GM21576 (cell line): ENCODE data around the gene ZNF746.
"Not testable (repeated sequence)": the region's sequence is repeated elsewhere in the genome, so short reads cannot be mapped to it uniquely, and the experiment has no call there.

Experiments used
- ATAC-seq: cut with Tn5 transposase; IDR thresholded peaks from one replicate; pipeline ENCODE4 v1.9.1; 2021; ENCODE audit warnings: mild to moderate bottlenecking, moderate library complexity; ENCODE audit not compliant: unreplicated experiment

Gene ZNF746

DNA sequence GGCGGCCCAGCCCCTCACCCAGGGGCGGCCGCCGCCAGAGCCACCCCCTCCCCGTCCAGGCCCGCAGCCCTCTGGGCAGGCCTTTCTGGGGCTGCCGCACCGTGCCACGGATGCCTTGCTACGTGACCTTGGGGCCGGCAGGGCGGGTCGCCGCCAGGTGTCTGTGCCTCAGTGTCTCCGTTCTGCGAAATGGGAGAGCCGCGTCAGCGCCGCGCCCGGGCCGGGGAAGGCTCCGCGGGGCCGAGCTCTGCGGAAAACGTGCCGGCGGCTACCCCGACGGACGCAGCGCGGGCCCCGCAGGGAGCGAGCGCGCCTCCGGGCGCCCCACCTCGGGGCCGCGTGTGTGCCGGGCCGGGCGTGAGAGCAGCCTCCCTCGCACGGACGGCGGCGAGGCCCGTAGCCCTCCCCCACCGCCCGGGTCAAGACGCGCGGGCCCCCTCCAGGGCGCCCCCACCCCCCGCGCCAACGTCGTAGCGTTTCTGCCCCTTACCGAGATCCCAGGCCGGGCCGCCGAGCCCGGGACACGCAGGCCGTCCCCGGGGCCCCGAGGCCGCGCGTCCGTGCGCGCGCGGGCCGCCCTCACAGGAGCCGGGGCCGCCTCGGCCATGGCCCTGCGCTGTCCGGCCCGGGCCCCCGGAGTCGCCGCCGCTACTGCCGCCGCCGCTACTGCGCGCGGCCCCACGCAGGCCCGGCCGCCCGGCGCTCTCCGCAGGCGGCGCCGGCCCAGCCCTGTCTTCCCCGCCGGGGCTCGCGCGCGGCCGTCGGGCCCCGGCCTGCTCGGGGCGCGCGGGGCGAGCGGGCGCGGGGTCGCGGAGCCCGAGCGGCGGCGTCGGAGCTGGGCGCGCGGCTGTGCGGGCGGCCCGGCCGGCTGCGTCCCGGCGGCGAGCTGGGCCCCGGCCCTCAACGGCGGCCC lies 37.8 kb downstream of the ZNF746 start:
- peak; percentile 24 for ATAC-seq

DNA sequence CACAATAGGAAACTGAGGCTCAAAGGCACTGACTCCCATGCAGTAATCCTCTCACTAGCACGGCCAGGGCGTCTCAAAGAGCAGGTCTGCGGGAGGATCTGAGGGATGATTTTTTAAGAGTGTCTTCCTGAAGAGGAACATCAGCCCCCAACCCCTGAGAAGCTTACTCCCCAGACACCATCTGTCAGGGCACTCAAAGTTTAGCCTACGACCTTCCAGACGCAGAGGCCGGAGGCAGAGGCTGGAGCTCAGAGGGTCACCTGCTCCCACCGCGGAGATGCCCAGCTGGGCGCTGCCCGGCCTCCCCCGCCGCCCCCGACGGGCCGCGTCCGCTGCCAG lies 38.4 kb downstream of the ZNF746 start:
- ATAC-seq = no peak

DNA sequence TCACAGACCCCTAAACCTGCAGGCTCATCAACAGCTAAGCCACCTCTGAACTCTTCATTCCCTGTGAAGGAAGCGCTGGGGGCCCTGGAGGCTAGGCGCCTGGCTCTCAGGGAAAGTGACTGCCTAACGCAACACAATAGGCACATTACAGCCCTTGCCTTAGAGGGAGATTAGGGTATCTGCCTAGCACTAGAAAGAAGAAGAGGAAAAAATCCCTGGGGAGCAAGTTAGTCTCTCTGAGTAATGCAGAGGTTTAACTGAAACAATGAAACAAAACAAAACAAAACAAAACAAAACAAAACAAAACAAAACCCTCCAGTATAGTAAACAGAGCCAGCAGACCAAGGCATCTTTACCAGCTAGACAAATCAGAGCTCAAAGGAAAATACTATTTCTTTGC lies 39.4 kb downstream of the ZNF746 start:
- no peak for ATAC-seq

DNA sequence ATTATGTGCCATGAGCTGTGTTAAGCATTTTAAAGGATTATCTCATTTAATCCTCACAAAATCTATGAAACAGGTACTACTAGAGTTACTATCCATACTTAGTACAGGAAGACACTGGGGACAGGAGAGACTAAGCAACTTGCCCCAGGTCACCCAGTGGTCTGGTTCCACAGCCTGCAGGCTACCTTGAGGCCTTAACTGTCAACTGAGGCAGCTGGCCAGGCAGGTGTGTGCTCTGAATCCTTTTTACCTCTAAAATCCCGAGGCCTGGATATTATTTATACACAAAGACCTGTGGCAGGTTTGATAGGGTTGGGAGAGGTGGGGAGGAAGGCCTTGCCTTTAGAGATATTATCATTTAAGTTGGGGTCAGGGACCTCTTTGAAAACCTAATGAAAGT lies 39.8 kb downstream of the ZNF746 start:
- no peak for ATAC-seq

DNA sequence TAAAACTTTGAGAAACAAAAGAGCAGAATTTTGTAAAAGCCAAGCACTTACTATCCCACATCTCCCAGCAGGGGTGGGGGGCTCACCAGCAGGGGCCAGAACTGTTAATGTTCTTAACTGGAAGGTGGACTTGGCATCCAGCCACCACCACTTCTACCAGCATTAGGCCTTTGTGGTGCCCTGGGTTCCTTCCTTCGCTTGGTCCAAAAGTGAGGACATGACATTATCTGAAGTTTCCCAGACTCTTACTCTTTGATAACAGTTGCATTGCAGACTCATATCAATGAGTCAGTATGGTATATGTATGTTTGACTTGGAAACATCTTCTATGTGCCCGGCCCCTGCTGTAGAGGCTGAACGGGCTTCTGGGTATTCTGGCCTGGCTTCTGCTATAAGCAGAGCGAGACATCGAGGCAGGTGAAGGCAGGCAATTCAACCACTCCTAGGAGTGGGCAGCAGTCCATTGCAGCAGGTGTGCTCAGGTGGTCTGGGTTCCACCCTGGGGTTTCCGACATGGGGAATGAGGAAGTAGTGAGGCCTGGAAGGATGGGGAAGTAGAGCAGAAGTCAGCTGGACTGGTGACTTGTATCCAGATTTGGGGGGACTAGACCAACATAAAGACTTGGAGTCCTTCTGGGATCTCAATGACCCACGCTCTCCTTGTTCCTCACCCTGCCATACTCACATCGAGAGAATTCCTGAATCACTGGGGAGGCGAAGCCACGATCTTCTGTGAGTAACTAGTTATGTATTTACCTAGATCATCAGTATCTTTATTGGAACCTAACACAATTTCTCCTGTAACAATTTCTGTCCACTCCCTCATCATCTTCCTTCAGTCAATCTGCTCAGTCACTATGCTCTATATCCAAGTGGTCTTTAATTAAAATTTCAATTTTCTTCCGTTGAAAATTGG lies 40.8 kb downstream of the ZNF746 start:
- ATAC-seq = no peak

DNA sequence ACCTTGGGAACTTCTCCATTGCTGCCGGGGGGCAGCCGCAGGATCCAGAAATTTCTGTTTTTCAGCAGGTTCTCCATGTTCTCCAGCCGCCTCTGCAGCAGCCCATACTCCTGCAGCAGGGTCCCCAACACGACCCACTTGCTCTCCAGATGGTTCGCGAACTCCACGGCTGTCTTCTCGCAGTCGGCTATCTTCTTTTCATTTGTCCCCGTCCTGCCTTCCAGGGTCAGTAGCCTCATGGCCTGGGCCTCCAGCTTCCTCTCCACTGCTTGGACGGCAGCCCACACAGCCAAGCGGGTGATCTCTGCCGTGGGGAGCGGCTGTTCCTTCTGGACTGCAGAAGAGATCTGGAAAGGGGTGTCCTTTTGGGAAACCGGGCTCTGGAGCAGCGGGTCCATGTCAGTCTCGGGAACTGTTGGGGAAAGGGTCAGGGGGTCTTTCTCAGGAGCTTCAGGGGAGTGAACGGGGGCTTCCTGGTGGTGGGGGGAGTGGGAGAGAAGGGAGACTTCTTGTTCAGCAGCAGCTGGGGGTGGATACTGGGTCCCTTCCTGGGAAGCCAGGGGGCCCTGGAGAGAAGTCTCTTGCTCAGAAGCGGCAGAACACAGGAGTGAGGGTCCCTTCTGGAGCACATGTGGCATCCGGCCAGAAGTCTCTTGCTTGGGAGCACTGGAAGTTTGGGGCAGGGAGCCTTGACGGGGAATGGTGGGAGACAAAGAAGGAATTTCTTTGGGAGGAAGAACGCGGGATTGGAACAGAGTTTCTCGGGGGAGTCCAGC lies 42.2 kb downstream of the ZNF746 start:
- no peak for ATAC-seq

DNA sequence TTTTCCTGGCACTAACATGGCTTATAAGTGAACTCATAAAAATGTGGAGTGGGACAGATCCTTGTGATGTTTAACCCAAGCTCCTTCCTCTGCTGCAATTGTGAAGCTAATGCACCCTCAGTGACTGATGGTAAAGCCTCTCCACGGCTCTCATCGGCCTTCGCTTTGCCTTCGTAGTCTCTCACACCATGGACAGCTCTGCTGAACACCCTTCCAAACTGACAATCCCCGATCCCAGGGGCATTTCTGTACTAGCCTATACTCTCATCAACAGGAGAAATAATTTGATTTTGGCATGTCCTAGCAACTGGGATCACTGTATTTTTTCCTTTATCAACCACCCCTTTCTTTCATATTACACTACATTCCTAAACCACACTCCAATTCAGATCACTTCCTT lies 42.9 kb downstream of the ZNF746 start:
- no peak for ATAC-seq

DNA sequence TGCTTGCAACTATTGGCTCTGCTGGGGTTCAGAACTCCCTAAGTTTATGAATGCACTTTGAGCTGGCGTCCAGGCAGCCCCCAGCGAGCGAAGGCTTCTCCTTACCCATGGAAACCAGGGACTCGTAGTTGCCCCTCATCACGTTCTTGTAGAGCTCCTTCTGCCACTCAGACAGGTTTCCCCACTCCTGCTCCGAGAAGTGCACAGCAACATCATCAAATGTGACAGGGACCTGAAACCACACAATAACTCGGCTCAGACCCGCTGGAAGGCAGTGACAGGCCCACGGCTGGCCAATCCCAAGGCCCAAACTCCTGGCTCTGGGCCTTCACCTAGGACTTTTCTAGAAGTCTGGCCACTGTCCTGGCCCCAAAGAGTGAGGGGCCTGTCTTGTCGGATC lies 43.6 kb downstream of the ZNF746 start:
- ATAC-seq = no peak

DNA sequence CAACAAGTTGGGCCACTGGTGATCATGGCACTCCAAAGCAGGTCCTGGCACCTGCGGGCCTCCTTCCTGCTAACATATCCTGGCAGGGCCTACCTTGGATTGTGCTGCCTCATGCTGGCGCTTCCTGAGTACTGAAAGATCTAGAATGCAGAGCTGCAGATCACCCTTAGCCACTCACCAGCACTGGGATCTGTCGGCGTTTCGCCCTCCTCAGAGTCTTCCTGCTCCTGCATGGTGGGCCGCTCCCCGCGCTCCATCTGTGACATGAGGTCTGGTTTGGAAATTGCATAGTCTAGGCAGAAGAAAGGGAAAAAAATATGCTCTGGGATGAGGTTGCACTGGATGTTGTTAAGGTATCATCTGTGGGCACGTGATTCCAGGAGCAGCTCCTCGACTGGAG lies 46.8 kb downstream of the ZNF746 start:
- no peak for ATAC-seq

DNA sequence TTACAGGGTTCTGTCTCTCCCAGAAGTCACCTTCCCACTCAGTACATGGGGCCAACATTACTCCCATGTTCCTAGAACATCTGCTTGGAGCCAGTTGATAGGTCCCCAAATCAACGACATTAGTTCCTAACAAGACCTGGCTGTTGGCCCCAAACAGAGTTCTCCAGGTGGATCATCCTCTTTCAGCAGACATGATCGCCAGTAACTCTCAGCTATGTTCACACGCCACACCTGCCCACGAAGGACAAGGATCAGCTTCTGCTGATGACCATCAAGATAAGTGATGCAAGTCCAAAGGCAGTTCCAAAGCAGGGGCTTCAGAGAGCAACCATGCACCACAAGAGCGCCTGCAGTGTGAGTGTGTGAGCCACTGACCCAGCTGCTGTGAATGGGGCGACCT lies 47.7 kb downstream of the ZNF746 start:
- ATAC-seq = no peak

DNA sequence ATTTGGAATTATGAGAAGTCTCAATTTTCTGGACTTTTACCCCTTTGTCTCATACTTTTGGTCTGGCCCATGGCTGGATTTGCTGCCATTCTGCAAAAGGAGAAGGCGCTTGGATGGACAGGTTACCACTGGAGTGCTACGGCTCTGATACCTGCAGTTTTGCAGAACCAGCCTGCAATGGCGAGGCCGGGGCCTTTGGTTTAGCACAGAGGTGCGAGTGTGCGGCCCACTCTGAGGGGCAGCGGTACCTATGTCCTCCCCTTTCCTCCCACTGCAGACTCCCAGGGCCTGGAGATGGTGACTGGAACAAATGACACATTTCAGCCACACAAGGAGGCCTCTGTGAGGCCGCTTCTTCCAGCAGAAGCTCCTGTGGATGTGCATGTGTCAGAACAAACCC lies 48.6 kb downstream of the ZNF746 start:
- ATAC-seq = no peak

DNA sequence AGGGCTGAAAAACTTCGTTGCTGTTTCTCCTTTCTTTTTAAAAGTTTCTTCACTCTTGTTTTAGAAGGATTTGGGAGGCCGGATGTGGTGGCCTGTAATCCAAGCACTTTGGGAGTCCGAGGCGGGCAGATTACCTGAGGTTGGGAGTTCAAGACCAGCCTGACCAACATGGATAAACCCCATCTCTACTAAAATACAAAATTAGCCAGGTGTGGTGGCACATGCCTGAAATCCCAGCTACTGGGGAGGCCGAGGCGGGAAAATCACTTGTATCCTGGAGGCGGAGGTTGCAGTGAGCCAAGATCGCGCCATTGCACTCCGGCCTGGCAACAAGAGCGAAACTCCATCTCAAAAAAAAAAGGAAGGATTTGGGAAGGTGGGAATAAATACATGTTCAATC lies 51.6 kb downstream of the ZNF746 start:
- ATAC-seq = not testable (repeated sequence)

DNA sequence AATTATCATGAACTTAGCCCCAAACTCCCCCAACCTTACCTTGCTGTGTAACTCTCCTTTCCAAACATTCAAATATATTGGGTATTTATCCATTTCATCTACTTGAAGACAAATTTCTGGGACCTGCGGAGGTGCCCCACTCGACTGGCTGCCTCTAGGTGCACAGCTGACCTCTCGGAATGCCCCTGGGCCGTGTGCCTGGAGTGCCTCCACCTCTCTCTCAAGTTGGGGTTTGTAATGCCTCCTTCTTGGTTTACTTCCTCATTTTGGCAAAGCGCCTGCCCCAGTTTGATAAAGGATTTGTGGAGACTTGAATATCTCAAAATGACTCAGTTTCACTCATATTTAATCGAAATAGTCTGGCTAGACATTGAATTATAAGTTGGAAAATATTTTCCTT lies 53.3 kb downstream of the ZNF746 start:
- ATAC-seq = no peak

DNA sequence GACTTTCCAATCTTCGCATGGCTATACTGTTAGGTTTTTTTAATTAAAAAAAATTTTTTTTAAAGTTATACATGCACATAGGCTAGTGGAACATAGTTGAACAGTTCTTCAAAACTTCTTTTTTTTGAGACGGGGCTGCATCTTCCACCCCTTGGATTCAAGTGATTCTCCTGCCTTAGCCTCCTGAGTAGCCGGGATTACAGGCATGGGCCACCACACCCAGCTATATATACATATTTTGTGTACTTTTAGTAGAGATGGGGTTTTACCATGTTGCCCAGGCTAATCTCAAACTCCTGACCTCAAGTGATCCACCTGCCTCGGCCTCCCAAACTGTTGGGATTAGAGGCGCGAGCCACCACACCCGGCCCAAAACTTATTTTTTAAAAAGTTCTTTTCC lies 54.1 kb downstream of the ZNF746 start:
- no peak for ATAC-seq

DNA sequence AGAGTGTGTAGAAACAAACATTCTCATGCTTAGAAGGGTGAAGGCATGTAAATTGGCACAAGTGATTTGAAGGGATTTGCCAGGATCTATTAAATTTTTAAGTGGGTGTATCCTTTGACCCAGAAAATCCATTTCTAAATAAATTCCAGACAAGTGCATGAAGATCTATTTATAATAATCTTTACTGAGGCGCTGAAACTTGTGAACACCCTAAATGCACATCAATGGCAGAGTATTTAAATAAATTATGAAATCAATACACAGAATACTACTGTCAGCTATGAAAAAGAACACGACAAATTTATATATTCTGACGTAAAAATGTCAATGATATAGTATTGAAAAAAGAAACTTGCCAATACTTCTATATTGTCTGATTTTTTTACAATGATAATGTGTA lies 54.7 kb downstream of the ZNF746 start:
- no peak for ATAC-seq

DNA sequence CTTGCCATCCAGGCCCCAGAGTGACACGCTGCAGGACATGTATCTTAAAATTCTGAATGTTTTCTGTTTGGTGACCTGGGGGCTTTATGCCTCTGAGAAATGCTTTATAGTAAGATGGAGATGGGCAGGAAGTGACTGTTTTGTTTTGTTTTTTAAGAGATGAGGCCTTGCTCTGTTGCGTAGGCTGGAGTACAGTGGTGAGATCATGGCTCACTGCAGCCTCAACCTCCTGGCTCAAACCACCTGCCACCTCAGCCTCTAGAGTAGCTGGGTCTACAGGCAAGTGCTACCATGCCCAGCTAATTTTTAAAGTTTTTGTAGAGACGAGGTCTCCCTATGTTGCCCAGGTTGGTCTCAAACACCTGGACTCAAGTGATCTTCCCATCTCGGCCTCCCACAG lies 57.4 kb downstream of the ZNF746 start:
- no peak for ATAC-seq

DNA sequence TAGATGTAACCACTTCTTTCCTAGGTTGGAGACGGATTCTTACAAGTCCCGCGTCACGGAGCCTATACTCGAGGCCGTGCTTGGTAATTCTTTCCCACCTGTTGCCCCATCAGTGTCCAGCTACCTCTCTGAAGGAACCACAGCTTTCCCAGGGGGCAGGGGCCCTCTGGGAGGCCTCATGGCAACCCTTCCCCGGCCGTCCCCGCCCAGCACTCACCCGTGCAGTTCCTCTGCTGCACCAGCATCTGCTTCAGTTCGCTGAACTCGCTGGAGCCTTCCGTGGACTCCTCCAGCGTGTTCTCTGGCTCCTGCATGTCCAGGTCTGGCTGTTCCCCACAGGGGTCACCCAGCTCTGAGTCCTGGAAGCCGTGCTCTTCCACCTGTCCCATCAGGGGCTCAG lies 61.3 kb downstream of the ZNF746 start:
- no peak for ATAC-seq

DNA sequence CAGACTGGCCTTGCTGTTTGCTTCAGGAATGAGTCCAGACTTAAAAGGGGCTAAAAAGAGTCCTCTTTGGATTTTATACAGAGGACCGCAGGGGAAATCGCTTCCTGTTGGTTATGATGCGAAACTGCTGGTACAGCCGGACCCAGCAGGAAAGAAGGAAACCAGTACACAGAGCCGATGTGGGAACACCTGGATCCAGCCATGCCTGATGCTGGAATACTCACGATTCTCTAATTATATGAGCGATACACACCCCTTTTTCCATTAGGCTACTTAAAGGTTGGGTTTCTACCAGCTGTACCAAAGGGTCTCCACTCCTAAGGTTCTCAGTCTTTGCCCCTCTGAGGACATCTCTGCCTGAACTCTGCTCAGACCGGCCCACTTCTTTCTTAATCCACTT lies 64.5 kb downstream of the ZNF746 start:
- ATAC-seq = no peak

DNA sequence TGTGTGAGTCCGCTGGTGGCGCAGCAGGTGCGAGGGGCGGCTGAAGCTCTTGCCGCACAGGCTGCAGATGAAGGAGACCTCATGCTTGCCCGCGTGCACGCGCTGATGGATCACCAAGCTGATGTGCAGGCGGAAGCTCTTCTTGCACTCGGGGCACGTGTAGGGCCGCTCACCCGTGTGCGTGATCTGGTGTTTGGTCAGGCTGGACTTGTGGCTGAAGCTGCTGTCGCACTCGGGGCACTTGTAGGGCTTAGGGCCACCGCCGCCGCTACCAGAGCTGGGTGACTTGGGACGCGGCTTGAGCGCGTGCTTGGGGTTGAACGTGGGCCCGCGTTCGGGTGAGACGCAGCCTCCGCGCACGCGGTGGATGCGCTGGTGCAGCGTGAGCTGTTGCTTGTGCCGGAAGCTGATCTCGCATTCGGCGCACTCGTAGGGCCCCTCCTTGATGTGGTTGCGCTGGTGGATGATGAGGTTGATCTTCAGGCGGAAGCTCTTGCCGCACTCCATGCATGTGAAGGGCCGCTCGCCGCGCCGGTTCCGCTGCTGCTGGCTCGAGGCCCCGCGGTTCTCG lies 65.4 kb downstream of the ZNF746 start:
- no peak for ATAC-seq

DNA sequence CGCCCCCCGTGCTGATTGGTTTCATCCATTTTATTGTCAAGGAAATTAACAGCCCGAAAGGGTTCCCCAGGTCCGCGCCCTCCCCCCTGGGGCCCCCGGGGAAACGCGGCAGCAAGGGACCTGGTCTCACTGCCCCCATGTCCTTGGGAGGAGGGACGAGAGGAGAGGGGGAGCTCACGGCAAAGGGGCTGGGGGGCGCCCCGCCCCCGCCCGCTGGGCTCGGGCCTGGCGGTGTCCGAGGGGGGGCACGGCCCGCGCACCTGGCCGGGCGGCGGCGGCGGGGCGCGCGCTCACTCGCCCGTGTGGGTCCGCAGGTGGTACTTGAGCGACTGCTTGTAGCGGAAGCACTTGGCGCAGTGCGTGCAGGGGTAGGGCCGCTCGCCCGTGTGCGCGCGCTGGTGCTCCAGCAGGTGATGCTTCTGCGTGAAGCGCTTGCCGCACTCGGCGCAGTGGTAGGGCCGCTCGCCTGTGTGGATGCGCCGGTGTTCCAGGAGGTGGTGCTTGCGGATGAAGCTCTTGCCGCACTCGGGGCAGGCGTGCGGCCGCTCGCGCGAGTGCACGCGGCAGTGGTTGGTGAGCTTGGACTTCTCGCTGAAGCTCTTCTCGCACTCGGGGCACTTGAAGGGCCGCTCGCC lies 66.0 kb downstream of the ZNF746 start:
- no peak for ATAC-seq

DNA sequence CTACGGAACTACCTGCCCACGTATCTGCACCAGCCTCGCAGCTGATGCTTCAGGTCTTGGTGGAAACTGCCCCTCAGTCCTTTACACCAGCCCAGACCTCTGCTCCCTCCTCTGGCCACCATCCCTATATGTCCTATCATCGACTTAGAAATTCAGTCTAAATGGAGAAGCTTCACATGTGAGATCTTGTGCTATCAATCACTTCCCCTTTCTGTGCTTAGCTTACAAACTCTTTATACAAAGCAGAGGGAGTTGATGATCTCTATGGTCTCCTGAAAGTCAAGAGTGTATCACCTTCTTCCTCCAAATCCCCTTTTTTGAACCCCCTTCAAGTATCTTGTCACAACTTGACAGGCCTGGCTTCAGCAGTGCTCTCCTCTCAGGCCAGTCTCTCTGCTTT lies 67.4 kb downstream of the ZNF746 start:
- ATAC-seq = no peak
